Caco-2 (cell line): Measurements from ENCODE around the gene FXN. TPM values are rescaled to one million over a fixed set of nuclear protein-coding genes. Genes with fewer than 3 reads are reported as not detected.

Source experiments
- BruUV-seq: library from RNA; stranded (reverse); fragments of 400-500 nt; replicated peaks from 2 replicates; lab custom pipeline; 2021; lab: Mats Ljungman, UMichigan
- CTCF ChIA-PET: fragments of 300-600 bp; sonication (Branson Sonifier 250); formaldehyde crosslinking; loops from one replicate; lab custom pipeline; 2022; ENCODE audit warnings: antibody characterized with exemption; lab: Charles Lee
- POLR2A ChIA-PET: fragments of 300-600 bp; sonication (Branson Sonifier 250); formaldehyde crosslinking; loops from one replicate; lab custom pipeline; 2022; ENCODE audit warnings: antibody characterized with exemption; lab: Charles Lee
- DNase-seq, 2 experiments: peaks; one replicate each; pipeline versions ENCODE4 v3.0.0 to v3.0.0-alpha.2; 2020 to 2022
- H3K27me3 ChIP-seq: replicated peaks from 2 replicates; pipeline ENCODE4 v1.6.0; 2011; ENCODE audit warnings: low read length; ENCODE audit not compliant: control insufficient read depth, insufficient read depth
- H3K36me3 ChIP-seq: 2 replicates; pipeline ENCODE4 v1.5.1; 2011; ENCODE audit warnings: low read length; ENCODE audit not compliant: control insufficient read depth, insufficient read depth
- H3K4me1 ChIP-seq: fragments of 250-450 bp; sonication (Bioruptor Pico); 2 replicates; pipeline ENCODE4 v1.5.1; 2020; ENCODE audit warnings: mild to moderate bottlenecking
- H3K4me3 ChIP-seq: 2 replicates; pipeline ENCODE4 v1.5.1; 2011; ENCODE audit warnings: low read depth, mild to moderate bottlenecking, control low read depth, low read length
- H3K9me3 ChIP-seq: fragments of 250-450 bp; sonication (Bioruptor Pico); 2 replicates; pipeline ENCODE4 v1.5.1; 2020; ENCODE audit warnings: mild to moderate bottlenecking, moderate library complexity
- H3K27ac Mint-ChIP-seq: one replicate; pipeline ENCODE4 v1.8.0; 2022; ENCODE audit warnings: mixed read lengths; ENCODE audit not compliant: unreplicated experiment
- H3K27me3 Mint-ChIP-seq: one replicate; pipeline ENCODE4 v1.8.0; 2022; ENCODE audit warnings: mixed read lengths; ENCODE audit not compliant: insufficient read depth, unreplicated experiment
- H3K36me3 Mint-ChIP-seq: one replicate; pipeline ENCODE4 v1.8.0; 2022; ENCODE audit warnings: mild to moderate bottlenecking, mixed read lengths; ENCODE audit not compliant: insufficient read depth, unreplicated experiment
- H3K4me1 Mint-ChIP-seq: one replicate; pipeline ENCODE4 v1.8.0; 2022; ENCODE audit warnings: low read depth, mixed read lengths; ENCODE audit not compliant: unreplicated experiment
- H3K4me3 Mint-ChIP-seq: one replicate; pipeline ENCODE4 v1.8.0; 2022; ENCODE audit warnings: mild to moderate bottlenecking, moderate library complexity, mixed read lengths; ENCODE audit not compliant: unreplicated experiment
- H3K9me3 Mint-ChIP-seq: one replicate; pipeline ENCODE4 v1.8.0; 2022; ENCODE audit warnings: mixed read lengths; ENCODE audit not compliant: unreplicated experiment
- intact Hi-C: fragments of 100-400 bp; cut with micrococcal nuclease; formaldehyde crosslinking; loops from one replicate; pipeline ENCODE4 v1.10.0; 2022; ENCODE audit not compliant: unreplicated experiment
- total RNA-seq: library from RNA; stranded (reverse); gene quantifications from 2 replicates; pipeline ENCODE4 v1.2.3, GENCODE V29; 2022
- TF ChIP-seq, protein P1 (sequence below), 2 experiments: fragments of 200-600 bp in 1 of 2; IDR thresholded peaks; 1 replicate in 1 of 2; 2 replicates in 1 of 2; pipeline versions ENCODE4 v1.5.1 to v1.8.0; 2011 to 2022; ENCODE audit warnings: antibody characterized with exemption in 1 of 2, control low read depth in 1 of 2, inconsistent platforms in 1 of 2, low read depth in 1 of 2, low read length in 1 of 2, mild to moderate bottlenecking in 1 of 2, moderate library complexity in 1 of 2; ENCODE audit not compliant: insufficient read depth in 1 of 2, severe bottlenecking in 1 of 2, unreplicated experiment in 1 of 2

The FXN gene
- total RNA-seq, 1 experiment from 2014 or later = 8.6 TPM

DNA sequence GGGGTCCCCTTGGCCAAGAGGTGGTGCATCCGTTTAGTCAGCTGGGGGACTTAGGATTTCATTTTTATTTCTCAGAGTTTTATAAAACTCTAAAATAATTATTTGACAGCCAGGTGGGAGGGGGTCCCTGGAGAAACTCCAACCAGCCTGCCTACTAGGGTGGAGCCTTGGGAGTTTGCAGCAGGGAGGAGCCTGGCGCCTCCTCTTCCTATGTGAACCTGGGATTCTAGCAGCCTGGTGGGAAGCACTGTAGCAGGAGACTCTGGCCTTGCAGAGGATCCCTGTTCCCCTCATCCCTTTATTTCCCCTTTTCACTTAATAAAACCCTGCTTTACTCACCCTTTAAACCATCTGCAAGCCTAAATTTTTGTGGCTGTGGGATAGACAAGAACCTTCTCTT lies 50.8 kb downstream of the FXN start:
- no peaks in the 10 kb centered on the region for H3K9me3 Mint-ChIP-seq
- DNase-seq = no peak
- Histone ChIP-seq H3K27me3 (no peaks in the 10 kb centered on the region), H3K36me3 (no peaks in the 10 kb centered on the region), H3K9me3 (no peaks in the 10 kb centered on the region), H3K4me3 (no peak overlapping the region), H3K4me1 (no peaks in the 10 kb centered on the region)
- H3K4me3 Mint-ChIP-seq = no peak overlapping the region
- POLR2A ChIA-PET = no interaction called here
- no peaks in the 10 kb centered on the region for H3K36me3 Mint-ChIP-seq
- BruUV-seq = no TSS peak
- intact Hi-C loops = no loop called here
- no peaks in the 10 kb centered on the region for H3K4me1 Mint-ChIP-seq
- CTCF ChIA-PET = no interaction called here
- TF ChIP-seq, protein P1, sequence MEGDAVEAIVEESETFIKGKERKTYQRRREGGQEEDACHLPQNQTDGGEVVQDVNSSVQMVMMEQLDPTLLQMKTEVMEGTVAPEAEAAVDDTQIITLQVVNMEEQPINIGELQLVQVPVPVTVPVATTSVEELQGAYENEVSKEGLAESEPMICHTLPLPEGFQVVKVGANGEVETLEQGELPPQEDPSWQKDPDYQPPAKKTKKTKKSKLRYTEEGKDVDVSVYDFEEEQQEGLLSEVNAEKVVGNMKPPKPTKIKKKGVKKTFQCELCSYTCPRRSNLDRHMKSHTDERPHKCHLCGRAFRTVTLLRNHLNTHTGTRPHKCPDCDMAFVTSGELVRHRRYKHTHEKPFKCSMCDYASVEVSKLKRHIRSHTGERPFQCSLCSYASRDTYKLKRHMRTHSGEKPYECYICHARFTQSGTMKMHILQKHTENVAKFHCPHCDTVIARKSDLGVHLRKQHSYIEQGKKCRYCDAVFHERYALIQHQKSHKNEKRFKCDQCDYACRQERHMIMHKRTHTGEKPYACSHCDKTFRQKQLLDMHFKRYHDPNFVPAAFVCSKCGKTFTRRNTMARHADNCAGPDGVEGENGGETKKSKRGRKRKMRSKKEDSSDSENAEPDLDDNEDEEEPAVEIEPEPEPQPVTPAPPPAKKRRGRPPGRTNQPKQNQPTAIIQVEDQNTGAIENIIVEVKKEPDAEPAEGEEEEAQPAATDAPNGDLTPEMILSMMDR (IDR thresholded peaks at IDR 0.05; ENCODE audit: insufficient read depth in 1 of 2, low read depth in 1 of 2, low read length in 1 of 2, severe bottlenecking in 1 of 2, unreplicated experiment in 1 of 2) = no peak
- no peak overlapping the region for H3K27ac Mint-ChIP-seq
- H3K27me3 Mint-ChIP-seq = no peaks in the 10 kb centered on the region

DNA sequence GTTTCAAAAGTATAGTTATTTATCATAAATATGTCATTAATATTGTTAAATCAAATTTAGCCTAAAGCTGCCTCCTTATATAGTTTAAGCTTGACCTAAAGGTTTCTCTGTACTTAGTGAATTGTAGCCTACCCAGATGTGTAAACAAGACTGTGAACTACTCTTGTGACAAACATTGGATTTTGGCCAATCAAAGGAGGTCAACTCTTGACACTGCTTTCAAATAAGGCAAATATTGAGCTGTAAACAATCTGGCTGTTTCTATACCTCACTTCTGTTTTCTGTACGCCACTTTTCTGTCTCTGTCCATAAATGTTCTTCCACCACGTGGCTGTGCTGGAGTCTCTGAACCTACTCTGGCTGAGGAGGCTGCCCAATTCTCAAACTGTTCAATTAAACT lies 51.2 kb downstream of the FXN start:
- no peak overlapping the region for H3K4me3 Mint-ChIP-seq
- CTCF ChIA-PET = no interaction called here
- no peaks in the 10 kb centered on the region for H3K27me3 ChIP-seq
- H3K4me1 Mint-ChIP-seq = no peaks in the 10 kb centered on the region
- H3K36me3 ChIP-seq = no peaks in the 10 kb centered on the region
- DNase-seq = no peak
- H3K9me3 ChIP-seq = no peaks in the 10 kb centered on the region
- BruUV-seq = no TSS peak
- H3K27ac Mint-ChIP-seq = no peak overlapping the region
- H3K27me3 Mint-ChIP-seq = no peaks in the 10 kb centered on the region
- intact Hi-C loops = no loop called here
- H3K4me1 ChIP-seq = no peaks in the 10 kb centered on the region
- no peaks in the 10 kb centered on the region for H3K36me3 Mint-ChIP-seq
- TF ChIP-seq, protein P1 (IDR thresholded peaks at IDR 0.05; ENCODE audit: insufficient read depth in 1 of 2, low read depth in 1 of 2, low read length in 1 of 2, severe bottlenecking in 1 of 2, unreplicated experiment in 1 of 2) = no peak
- no peak overlapping the region for H3K4me3 ChIP-seq
- H3K9me3 Mint-ChIP-seq = no peaks in the 10 kb centered on the region
- POLR2A ChIA-PET = no interaction called here

GRCh38 chr9:69089082-69089481 lies 53.5 kb downstream of the FXN start:
- H3K4me3 ChIP-seq = no peak overlapping the region
- no peaks in the 10 kb centered on the region for H3K36me3 ChIP-seq
- no peaks in the 10 kb centered on the region for H3K36me3 Mint-ChIP-seq
- H3K9me3 Mint-ChIP-seq = no peaks in the 10 kb centered on the region
- TF ChIP-seq, protein P1 (IDR thresholded peaks at IDR 0.05; ENCODE audit: insufficient read depth in 1 of 2, low read depth in 1 of 2, low read length in 1 of 2, severe bottlenecking in 1 of 2, unreplicated experiment in 1 of 2) = no peak
- no peaks in the 10 kb centered on the region for H3K4me1 Mint-ChIP-seq
- no peak overlapping the region for H3K27ac Mint-ChIP-seq
- H3K27me3 Mint-ChIP-seq = no peaks in the 10 kb centered on the region
- no peaks in the 10 kb centered on the region for H3K27me3 ChIP-seq
- ChIA-PET CTCF (no interaction called here), POLR2A (no interaction called here)
- intact Hi-C loops = no loop called here
- H3K4me1 ChIP-seq = no peaks in the 10 kb centered on the region
- BruUV-seq = no TSS peak
- H3K4me3 Mint-ChIP-seq = no peak overlapping the region
- no peak for DNase-seq
- H3K9me3 ChIP-seq = no peaks in the 10 kb centered on the region
